GM18520 (cell line): ENCODE results near the gene DEK.
"Not testable (repeated sequence)": the region's sequence is repeated elsewhere in the genome, so short reads cannot be mapped to it uniquely, and the experiment has no call there.

ENCODE experiments used
- ATAC-seq: cut with Tn5 transposase; IDR thresholded peaks from one replicate; pipeline ENCODE4 v1.9.1; 2021; ENCODE audit not compliant: unreplicated experiment

The DEK gene

GRCh38 chr6:18240230-18240629, 24.1 kb downstream of the DEK start:
- ATAC-seq = no peak

GRCh38 chr6:18237167-18237566, 27.2 kb downstream of the DEK start:
- ATAC-seq = no peak

- ATAC-seq = no peak
These were observed 28.8 kb downstream of the DEK start for GRCh38 chr6:18235524-18235923.

DNA sequence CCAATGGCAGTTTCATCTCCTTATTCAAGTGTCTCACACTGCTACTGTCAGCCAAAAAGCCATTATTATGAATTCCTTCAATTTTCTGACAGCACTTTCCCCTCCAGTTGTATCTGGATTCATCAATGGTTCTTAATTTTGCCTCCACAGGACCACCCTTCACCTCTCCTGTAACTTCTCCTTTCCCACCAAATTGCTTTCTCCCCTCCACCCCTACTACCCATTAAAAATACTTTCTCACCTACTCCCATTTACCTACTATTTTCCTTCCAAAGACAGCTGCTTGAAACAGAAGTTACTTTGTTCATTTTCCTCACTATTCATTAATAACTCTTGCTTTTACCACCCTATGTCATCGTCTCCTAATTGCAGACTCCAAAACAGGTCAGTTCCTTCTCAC, 29.8 kb downstream of the DEK start:
- ATAC-seq = no peak

GRCh38 chr6:18233770-18234169, 30.6 kb downstream of the DEK start:
- not testable (repeated sequence) for ATAC-seq

DNA sequence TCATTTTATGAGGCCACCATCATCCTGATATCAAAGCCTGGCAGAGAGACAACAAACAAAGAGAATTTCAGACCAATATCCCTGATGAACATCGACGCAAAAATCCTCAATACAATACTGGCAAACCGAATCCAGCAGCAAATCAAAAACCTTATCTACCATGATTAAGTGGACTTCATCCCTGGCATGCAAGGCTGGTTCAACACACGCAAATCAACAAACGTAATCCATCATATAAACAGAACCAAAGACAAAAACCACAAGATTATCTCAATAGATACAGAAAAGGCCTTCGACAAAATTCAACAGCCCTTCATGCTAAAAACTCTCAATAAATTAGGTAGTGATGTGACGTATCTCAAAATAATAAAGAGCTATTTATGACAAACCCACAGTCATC, 32.5 kb downstream of the DEK start:
- ATAC-seq = not testable (repeated sequence)

DNA sequence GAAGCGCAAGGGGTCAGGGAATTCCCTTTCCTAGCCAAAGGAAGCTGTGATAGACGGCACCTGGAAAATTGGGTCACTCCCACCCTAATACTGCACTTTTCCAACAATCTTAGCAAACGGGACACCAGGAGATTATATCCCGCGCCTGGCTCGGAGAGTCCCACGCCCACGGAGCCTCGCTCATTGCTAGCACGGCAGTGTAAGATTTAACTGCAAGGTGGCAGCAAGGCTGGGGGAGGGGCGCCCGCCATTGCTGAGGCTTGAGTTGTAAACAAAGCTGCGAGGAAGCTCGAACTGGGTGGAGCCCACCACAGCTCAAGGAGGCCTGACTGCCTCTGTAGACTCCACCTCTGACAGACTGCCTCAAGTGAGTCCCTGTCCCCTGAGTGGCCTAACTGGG, 35.7 kb downstream of the DEK start:
- ATAC-seq = not testable (repeated sequence)

DNA sequence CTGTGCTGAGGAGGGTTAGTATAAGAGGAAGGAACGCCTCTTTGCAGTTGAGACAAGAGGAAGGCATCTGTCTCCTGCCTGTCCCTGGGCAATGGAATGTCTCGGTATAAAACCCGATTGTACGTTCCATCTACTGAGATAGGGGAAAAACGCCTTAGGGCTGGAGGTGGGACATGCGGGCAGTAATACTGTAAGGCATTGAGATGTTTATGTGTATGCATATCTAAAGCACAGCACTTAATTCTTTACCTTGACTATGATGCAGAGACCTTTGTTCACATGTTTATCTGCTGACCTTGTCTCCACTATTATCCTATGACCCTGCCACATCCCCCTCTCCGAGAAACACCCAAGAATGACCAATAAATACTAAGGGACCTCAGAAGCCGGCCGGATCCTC, 37.2 kb downstream of the DEK start:
- ATAC-seq = not testable (repeated sequence)

GRCh38 chr6:18226451-18227105, 37.8 kb downstream of the DEK start:
- not testable (repeated sequence) for ATAC-seq

GRCh38 chr6:18221288-18221615, 43.1 kb downstream of the DEK start:
- no peak for ATAC-seq

DNA sequence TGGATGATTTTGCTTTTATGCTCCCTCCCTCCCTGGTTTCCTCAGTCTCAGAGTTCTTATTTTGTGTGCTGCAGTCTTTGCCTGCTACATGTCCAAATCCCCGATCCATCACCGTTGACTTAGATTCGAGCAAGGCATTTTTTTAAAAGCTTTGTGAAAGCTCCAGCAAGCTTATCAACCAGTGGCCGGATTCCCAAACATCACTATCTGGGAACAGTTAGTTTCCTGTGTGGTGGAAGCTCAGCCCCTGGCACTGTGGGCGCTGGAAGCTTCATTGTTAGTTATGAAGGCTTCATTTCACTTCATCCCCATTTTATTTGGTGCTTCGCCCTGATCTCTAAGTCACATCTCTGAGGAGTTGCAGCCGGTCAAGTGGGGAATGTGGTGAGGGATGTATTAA, 44.7 kb downstream of the DEK start:
- no peak for ATAC-seq

DNA sequence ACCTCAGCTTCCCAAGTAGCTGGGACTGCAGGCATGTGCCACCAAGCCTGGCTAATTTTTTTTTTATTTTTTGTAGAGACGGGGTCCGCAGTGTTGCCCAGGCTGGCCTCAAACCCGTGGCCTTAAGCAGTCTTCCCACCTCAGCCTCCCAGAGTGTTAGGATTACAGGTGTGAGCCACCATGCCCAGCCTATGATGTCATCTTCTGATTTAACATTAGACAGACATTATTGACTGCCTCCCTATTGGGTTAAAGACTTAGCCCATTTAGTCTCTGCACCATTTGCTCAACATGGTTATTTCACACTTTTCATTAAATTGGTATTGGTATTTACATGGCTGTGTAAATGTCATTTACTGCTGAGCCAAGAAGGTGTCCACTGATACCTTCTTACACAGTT, 46.1 kb downstream of the DEK start:
- no peak for ATAC-seq

DNA sequence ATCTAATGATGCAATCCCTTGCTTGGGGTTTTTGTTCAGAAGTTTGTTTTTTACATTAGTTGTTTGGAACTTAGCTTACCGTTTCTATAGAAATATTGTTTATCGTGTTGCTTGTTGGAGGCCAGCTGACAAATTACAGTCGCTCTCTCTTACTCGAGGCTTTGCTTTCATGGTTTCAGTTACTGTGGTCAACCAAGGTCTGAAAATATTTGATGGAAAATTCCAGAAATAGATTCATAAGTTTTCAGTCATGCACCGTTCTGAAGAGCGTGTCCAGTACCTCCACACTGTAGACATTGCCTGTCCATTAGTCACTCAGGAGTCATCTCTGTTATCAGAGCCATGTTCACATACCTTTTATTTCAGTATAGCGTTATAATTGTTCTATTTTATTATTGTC, 47.9 kb downstream of the DEK start:
- ATAC-seq = no peak

GRCh38 chr6:18215436-18215835, 48.9 kb downstream of the DEK start:
- no peak for ATAC-seq

- no peak for ATAC-seq
These were observed 50.3 kb downstream of the DEK start for GRCh38 chr6:18214003-18214402.

DNA sequence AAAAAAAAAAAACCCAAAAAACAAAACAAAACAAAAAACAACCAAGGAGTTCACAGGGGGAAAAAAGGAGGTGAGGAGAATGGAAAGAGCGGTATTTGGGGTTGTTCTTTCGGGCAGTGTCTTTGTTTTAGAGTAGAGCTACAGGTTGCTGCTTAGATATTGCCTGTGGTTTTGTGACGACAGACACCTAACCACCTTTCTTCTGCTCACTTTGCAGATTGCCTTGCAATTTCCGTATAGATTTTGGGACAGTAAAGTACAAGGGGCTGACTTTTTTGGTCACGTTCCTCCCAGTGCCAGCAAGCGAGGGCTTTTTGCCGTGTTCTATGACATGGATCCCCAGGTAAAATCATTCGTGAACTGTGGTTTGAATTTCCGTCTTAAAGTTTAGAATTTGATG, 50.9 kb downstream of the DEK start:
- ATAC-seq = no peak

DNA sequence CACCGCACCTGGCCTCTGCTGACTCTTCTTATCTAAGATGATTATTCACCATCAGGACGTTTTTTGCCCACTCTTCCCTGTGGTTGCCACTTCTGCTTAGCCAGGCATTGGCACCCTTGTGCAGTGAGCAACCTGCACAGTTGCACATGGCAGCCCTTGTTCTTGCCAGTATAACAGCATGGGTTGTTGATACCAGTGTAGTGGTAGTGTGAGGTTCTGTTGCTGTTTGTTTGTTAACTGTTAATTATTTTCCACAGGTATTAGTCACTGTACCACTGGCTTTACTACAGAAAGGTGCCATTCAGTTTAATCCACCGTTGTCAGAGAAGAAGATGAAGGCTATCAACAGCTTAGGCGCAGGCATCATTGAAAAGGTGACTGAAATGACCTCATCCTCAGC, 52.1 kb downstream of the DEK start:
- ATAC-seq = no peak

DNA sequence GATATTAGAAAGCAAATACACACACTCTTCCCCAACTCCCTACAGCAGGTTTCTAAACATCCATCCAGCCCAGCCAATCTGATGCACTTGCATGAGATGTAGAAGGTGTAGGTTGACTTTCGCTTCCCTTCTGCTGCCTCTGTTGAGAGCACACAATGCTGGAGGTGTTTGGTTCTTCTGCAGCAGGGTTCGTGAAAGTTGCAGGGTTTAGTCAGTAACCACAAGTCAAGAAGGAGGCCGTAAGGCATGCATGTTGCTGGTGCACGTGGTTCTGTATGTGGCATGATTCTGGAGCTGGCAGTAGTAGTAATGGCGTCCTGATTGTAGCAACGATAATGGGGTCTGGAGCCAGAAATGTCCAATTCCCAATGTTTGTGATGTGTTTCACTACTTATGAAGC, 53.0 kb downstream of the DEK start:
- ATAC-seq = peak; percentile 99

GRCh38 chr6:18210707-18211106, 53.6 kb downstream of the DEK start:
- ATAC-seq = no peak

GRCh38 chr6:18209539-18210197, 54.7 kb downstream of the DEK start:
- ATAC-seq = no peak

GRCh38 chr6:18208778-18209177, 55.6 kb downstream of the DEK start:
- ATAC-seq = not testable (repeated sequence)

DNA sequence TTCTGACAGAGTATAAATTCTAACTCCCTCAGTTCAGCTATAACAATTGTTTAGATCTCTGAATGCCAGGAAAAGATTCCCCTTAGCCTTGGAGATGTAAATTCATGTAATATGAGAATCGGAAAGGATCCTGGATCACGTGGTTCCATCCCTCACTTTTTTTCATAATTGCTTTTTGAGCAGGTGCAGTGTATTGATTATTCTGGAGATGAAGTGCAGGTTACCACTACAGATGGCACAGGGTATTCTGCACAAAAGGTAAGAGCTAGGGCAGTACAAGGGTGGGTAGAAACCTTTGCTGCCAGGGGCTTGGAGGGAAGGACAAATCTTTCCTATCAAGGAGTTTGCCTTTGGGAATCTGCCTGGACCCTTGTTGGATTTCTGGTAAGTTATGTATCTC, 56.4 kb downstream of the DEK start:
- no peak for ATAC-seq

GRCh38 chr6:18207438-18207837, 56.9 kb downstream of the DEK start:
- ATAC-seq = no peak
